Activated T-helper 17 cell treated with anti-CD3 and anti-CD28 coated beads, Interleukin-2, amount 50 U/mL, for 72 hours (primary cell): ENCODE results near the gene RASA3. TPM values are rescaled to one million over a fixed set of nuclear protein-coding genes. Genes with fewer than 3 reads are reported as not detected.
"Not testable (repeated sequence)": the region's sequence is repeated elsewhere in the genome, so short reads cannot be mapped to it uniquely, and the experiment has no call there.

Experiments
- ATAC-seq: fragments of 150-1000 bp; cut with Tn5 transposase; replicated peaks from 2 replicates; pipeline ENCODE4 v1.10.0; 2021; ENCODE audit warnings: mild to moderate bottlenecking, moderate library complexity
- H3K27ac Mint-ChIP-seq: one replicate; pipeline ENCODE4 v1.8.0; 2022; ENCODE audit warnings: mixed read lengths
- H3K27me3 Mint-ChIP-seq: one replicate; pipeline ENCODE4 v1.8.0; 2022; ENCODE audit warnings: mixed read lengths
- H3K36me3 Mint-ChIP-seq: one replicate; pipeline ENCODE4 v1.8.0; 2022; ENCODE audit warnings: low read depth, mild to moderate bottlenecking, mixed read lengths
- H3K4me1 Mint-ChIP-seq: one replicate; pipeline ENCODE4 v1.8.0; 2022; ENCODE audit warnings: mixed read lengths
- H3K4me3 Mint-ChIP-seq: one replicate; pipeline ENCODE4 v1.8.0; 2022; ENCODE audit warnings: mild to moderate bottlenecking, mixed read lengths
- H3K9me3 Mint-ChIP-seq: one replicate; pipeline ENCODE4 v1.8.0; 2022; ENCODE audit warnings: mixed read lengths
- total RNA-seq, 2 donors: library from RNA; stranded (reverse); gene quantifications; one replicate each; pipeline ENCODE4 v1.2.3, GENCODE V29; 2022

RASA3 gene
- total RNA-seq, 2 donors from 2014 or later, result 18.4 to 62.5 TPM

DNA sequence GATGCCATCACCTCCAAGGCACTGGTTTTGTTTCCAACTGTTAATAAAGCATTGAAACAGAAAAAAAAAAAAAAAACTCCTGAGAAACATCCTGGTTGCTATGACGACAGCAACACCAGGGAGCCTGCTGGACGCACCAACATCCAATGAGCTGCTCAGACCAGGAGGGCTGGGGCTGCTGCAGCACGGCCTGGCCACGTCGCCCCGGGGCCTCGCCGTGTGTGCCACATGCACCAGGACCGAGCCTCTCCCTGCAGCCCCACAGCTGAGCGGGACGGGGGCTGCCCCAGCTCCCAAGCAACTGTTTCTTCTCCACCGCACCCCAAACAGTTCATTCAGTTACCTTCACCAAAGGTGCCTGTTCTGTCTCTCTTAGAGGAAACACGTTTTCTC, 54.5 kb downstream of the RASA3 start:
- peaks cover 12% of the 10 kb centered on the region for H3K4me1 Mint-ChIP-seq
- ATAC-seq, result no peak
- no peak overlapping the region for H3K27ac Mint-ChIP-seq
- no peaks in the 10 kb centered on the region for H3K27me3 Mint-ChIP-seq
- H3K36me3 Mint-ChIP-seq, result peaks cover 52% of the 10 kb centered on the region
- no peak overlapping the region for H3K4me3 Mint-ChIP-seq
- no peaks in the 10 kb centered on the region for H3K9me3 Mint-ChIP-seq

GRCh38 chr13:114077099-114077932, 55.1 kb downstream of the RASA3 start:
- Mint-ChIP-seq H3K9me3 (no peaks in the 10 kb centered on the region), H3K36me3 (peaks cover 52% of the 10 kb centered on the region)
- no peak for ATAC-seq

DNA sequence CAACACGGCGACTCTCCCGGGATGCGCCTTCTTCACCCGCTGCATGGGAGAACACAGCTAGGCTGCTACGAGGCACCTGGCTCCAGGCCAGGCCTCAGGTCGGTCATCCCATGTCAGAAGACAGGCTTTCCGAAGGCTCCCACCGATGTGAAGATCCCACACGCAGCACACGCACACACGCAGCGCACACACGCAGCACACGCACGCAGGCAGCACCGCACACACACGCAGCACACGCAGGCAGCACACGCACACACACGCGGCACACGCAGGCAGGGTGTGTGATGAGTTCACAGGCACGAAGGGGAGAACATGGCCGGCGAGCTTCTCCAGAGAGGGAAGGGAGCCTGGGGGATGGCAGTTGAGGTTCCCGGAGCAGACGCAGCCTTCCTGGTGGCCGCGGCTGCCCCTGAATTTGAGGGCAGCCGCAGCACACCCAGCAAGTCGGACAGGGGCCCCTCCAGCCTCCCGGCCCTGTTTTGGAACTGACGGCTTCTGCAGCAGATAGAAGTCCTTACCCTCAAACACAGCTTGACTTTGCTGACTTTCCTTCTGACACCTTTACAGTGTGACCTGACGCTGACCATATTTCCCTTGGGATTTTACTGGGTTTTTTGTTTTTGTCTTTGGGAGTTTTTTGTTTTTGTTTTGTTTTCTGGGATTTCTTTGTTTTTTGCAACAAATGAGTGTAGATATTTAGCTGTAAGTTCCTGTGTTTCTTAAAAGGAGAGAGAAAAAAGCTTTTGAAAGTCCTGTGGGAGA, 55.9 kb downstream of the RASA3 start:
- H3K27ac Mint-ChIP-seq, result peak overlapping the region; percentile 80
- ATAC-seq, result no peak
- peaks cover 10% of the 10 kb centered on the region for H3K4me1 Mint-ChIP-seq
- no peaks in the 10 kb centered on the region for H3K9me3 Mint-ChIP-seq
- H3K4me3 Mint-ChIP-seq, result no peak overlapping the region
- peaks cover 58% of the 10 kb centered on the region for H3K36me3 Mint-ChIP-seq
- H3K27me3 Mint-ChIP-seq, result no peaks in the 10 kb centered on the region

More at GRCh38 chr13:114077099-114077932, 55.1 kb downstream of the RASA3 start:
- no peak overlapping the region for H3K4me3 Mint-ChIP-seq
- H3K4me1 Mint-ChIP-seq, result peaks cover 12% of the 10 kb centered on the region
- peak overlapping the region; percentile 80 for H3K27ac Mint-ChIP-seq
- no peaks in the 10 kb centered on the region for H3K27me3 Mint-ChIP-seq

- not testable (repeated sequence) for H3K4me3 Mint-ChIP-seq, ATAC-seq, H3K27me3 Mint-ChIP-seq, H3K27ac Mint-ChIP-seq, H3K9me3 Mint-ChIP-seq, H3K4me1 Mint-ChIP-seq
- H3K36me3 Mint-ChIP-seq, result peaks cover 61% of the 10 kb centered on the region
Measured at GRCh38 chr13:114075811-114076210, 56.6 kb downstream of the RASA3 start.

DNA sequence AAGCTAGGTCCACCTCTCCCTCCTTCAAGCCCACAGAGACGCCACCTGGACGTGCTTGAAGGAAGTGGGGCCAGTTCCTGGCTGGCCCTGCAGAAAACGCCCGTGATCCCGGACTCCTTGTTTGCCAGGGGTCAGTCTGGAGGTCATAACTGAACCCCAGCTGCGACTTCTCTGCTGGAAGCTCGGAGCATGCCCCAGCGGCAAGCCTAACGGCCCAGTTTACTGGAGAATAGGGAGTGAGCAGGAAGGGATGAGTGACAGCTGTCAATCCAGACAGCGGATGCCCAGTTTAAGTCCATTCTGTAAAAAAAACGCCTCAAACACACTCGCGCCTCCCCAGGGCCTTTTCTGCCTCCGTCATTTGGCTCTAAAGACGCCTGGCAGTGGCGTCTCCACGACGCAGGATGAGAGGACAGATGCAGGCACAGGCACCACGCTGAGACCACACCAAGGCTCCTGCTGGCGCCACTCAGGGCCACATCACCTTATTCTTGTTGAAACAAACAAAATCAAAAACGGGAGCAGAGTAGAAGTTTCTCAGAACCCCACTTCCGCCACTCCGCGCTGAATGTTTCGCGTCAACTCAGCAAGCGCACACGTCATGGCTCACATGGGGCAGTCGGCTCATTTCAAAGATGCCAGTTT, 57.6 kb downstream of the RASA3 start:
- peaks cover 61% of the 10 kb centered on the region for H3K36me3 Mint-ChIP-seq
- peak overlapping the region; percentile 5 for H3K27ac Mint-ChIP-seq
- no peak overlapping the region for H3K4me3 Mint-ChIP-seq
- ATAC-seq, result no peak
- H3K4me1 Mint-ChIP-seq, result peaks cover 9% of the 10 kb centered on the region
- H3K9me3 Mint-ChIP-seq, result no peaks in the 10 kb centered on the region
- H3K27me3 Mint-ChIP-seq, result no peaks in the 10 kb centered on the region

GRCh38 chr13:114073881-114074612, 58.4 kb downstream of the RASA3 start:
- peaks cover 64% of the 10 kb centered on the region for H3K36me3 Mint-ChIP-seq
- peaks cover 10% of the 10 kb centered on the region for H3K4me1 Mint-ChIP-seq
- H3K9me3 Mint-ChIP-seq, result no peaks in the 10 kb centered on the region
- H3K27ac Mint-ChIP-seq, result peak overlapping the region; percentile 5
- no peak for ATAC-seq
- H3K27me3 Mint-ChIP-seq, result no peaks in the 10 kb centered on the region
- H3K4me3 Mint-ChIP-seq, result no peak overlapping the region

DNA sequence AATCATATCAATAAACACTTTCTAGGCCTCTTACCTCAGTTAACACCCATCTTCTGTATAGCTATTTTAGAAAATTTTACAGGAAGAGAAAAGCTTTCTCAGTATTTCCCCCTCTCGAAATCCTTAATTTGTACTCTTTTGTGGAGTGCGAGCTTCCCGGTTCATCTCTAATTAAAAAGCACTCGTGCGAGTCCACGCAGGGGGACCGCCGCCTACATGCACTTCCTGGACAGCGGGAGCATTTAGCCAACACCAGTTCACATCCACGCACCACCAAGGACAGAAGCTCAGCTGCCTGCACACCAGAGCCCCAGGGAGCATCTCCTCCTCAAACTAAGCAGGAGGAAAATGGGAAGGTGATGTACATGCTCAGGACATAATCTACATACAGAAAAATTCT, 60.0 kb downstream of the RASA3 start:
- H3K4me1 Mint-ChIP-seq, result peaks cover 27% of the 10 kb centered on the region
- no peaks in the 10 kb centered on the region for H3K9me3 Mint-ChIP-seq
- H3K27me3 Mint-ChIP-seq, result no peaks in the 10 kb centered on the region
- no peak overlapping the region for H3K27ac Mint-ChIP-seq
- peaks cover 74% of the 10 kb centered on the region for H3K36me3 Mint-ChIP-seq
- no peak overlapping the region for H3K4me3 Mint-ChIP-seq
- ATAC-seq, result no peak

GRCh38 chr13:114071991-114072390, 60.4 kb downstream of the RASA3 start:
- Mint-ChIP-seq H3K27me3 (no peaks in the 10 kb centered on the region), H3K9me3 (no peaks in the 10 kb centered on the region), H3K36me3 (peaks cover 72% of the 10 kb centered on the region), H3K4me3 (no peak overlapping the region), H3K4me1 (peaks cover 26% of the 10 kb centered on the region), H3K27ac (no peak overlapping the region)
- ATAC-seq, result no peak

DNA sequence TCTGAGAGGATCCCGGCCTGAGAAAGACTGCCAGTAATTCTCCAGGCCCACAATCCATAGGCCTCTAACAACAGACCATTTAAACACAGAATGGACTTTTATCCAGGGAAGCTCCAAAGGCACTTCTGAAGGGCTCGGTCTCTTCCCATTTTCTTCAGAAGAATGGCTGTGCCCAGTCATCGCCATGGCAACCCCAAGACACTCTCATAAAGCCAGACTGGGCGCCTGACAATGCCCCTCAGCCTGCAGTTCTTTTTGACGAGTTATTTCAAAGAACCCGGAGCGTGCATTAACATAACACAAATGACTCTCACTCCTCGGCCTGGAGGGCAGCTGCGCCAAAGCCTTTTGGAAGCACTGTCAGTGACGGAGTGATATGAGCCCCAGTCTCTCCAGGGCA, 61.0 kb downstream of the RASA3 start:
- no peak for ATAC-seq
- H3K27me3 Mint-ChIP-seq, result no peaks in the 10 kb centered on the region
- peaks cover 23% of the 10 kb centered on the region for H3K4me1 Mint-ChIP-seq
- no peak overlapping the region for H3K4me3 Mint-ChIP-seq
- H3K9me3 Mint-ChIP-seq, result no peaks in the 10 kb centered on the region
- no peak overlapping the region for H3K27ac Mint-ChIP-seq
- peaks cover 67% of the 10 kb centered on the region for H3K36me3 Mint-ChIP-seq

DNA sequence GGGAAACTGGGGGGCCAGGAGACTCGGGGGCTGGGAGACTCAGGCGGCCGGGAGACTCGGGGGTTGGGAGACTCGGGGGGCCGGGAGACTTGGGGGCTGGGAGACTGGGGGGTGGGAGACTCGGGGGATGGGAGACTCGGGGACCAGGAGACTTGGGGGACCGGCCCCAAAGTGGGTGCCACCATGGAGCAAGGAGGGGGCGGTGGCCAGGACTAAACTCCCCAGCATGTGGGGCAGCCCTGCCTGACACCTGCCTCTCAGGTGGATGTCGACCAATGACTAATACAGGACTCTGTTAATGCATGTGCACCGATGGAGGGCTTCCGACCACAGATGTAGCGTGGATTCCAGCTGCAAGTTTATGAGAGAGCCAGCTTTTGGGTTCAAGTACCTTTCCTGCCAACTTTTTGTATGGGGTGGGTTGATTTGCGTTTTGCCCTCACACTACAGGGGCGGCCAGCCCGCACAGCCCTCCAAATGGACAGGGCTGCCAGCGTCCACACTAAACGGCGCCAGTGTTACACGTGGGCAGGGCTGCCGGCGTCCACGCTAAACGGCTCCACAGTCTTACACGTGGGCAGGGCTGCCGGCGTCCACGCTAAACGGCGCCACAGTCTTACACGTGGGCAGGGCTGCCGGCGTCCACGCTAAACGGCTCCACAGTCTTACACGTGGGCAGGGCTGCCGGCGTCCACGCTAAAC, 62.2 kb downstream of the RASA3 start:
- Mint-ChIP-seq H3K4me3 (no peak overlapping the region), H3K27ac (no peak overlapping the region), H3K9me3 (no peaks in the 10 kb centered on the region), H3K27me3 (no peaks in the 10 kb centered on the region), H3K36me3 (peaks cover 71% of the 10 kb centered on the region), H3K4me1 (peaks cover 31% of the 10 kb centered on the region)
- no peak for ATAC-seq

- H3K27me3 Mint-ChIP-seq, result no peaks in the 10 kb centered on the region
- ATAC-seq, result no peak
- peaks cover 73% of the 10 kb centered on the region for H3K36me3 Mint-ChIP-seq
- H3K27ac Mint-ChIP-seq, result peak overlapping the region; percentile 94
- H3K4me3 Mint-ChIP-seq, result peak overlapping the region; percentile 90
- no peaks in the 10 kb centered on the region for H3K9me3 Mint-ChIP-seq
- H3K4me1 Mint-ChIP-seq, result peaks cover 35% of the 10 kb centered on the region
Measured at GRCh38 chr13:114069376-114070097, 62.9 kb downstream of the RASA3 start.

- H3K27ac Mint-ChIP-seq, result peak overlapping the region; percentile 94
- H3K9me3 Mint-ChIP-seq, result no peaks in the 10 kb centered on the region
- no peak for ATAC-seq
- peak overlapping the region; percentile 90 for H3K4me3 Mint-ChIP-seq
- H3K36me3 Mint-ChIP-seq, result peaks cover 74% of the 10 kb centered on the region
- H3K27me3 Mint-ChIP-seq, result no peaks in the 10 kb centered on the region
- peaks cover 42% of the 10 kb centered on the region for H3K4me1 Mint-ChIP-seq
Measured at GRCh38 chr13:114068656-114069318, 63.6 kb downstream of the RASA3 start.
